NOMO-1 treated with DMSO at 0.1 percent for 48 hours (cell line): ENCODE measurements around the gene SENP7.
A peak's percentile ranks its signal among the peaks of the same experiment; 100 is the strongest.
"Not testable (repeated sequence)": the region's sequence is repeated elsewhere in the genome, so short reads cannot be mapped to it uniquely, and the experiment has no call there.

Experiments
- DNase-seq: peaks from one replicate; lab custom pipeline; 2025; ENCODE audit not compliant: unreplicated experiment; lab: John Stamatoyannopoulos, UW

Gene SENP7

GRCh38 chr3:101512646-101513418, at the start of gene SENP7:
Gene SENP7, minus strand, starts transcription at chr3:101513212. Its CDS starts 82 bp downstream, at chr3:101513130.
- DNase-seq = peak; percentile 65

- DNase-seq = peak; percentile 83
Measured at GRCh38 chr3:101561630-101562328, 48.8 kb upstream of the SENP7 start, which contains the start of gene TRMT10C. Gene TRMT10C, plus strand, starts transcription at chr3:101561868. Its CDS starts 2,914 bp downstream, at chr3:101564782.

GRCh38 chr3:101556064-101556463, 43.1 kb upstream of the SENP7 start:
- DNase-seq = no peak

- not testable (repeated sequence) for DNase-seq
Measured at GRCh38 chr3:101553381-101553780, 40.4 kb upstream of the SENP7 start.

- not testable (repeated sequence) for DNase-seq
Measured at GRCh38 chr3:101551359-101552081, 38.5 kb upstream of the SENP7 start.

- no peak for DNase-seq
Measured at GRCh38 chr3:101549473-101549872, 36.5 kb upstream of the SENP7 start.

GRCh38 chr3:101548527-101549105, 35.6 kb upstream of the SENP7 start:
- DNase-seq = no peak

- no peak for DNase-seq
Measured at GRCh38 chr3:101544161-101544850, 31.3 kb upstream of the SENP7 start.

- no peak for DNase-seq
Measured at GRCh38 chr3:101542957-101543356, 29.9 kb upstream of the SENP7 start.

GRCh38 chr3:101536955-101537354, 23.9 kb upstream of the SENP7 start:
- not testable (repeated sequence) for DNase-seq

- DNase-seq = no peak
Measured at GRCh38 chr3:101536266-101536665, 23.3 kb upstream of the SENP7 start.

- no peak for DNase-seq
Measured at GRCh38 chr3:101535221-101535620, 22.2 kb upstream of the SENP7 start.

- no peak for DNase-seq
Measured at GRCh38 chr3:101533603-101533968, 20.6 kb upstream of the SENP7 start.

- no peak for DNase-seq
Measured at GRCh38 chr3:101532783-101533602, 20.0 kb upstream of the SENP7 start.

- no peak for DNase-seq
Measured at GRCh38 chr3:101531473-101532086, 18.6 kb upstream of the SENP7 start.

GRCh38 chr3:101530686-101531047, 17.7 kb upstream of the SENP7 start:
- no peak for DNase-seq

- no peak for DNase-seq
Measured at GRCh38 chr3:101529816-101530685, 17.0 kb upstream of the SENP7 start.

GRCh38 chr3:101527906-101528305, 14.9 kb upstream of the SENP7 start:
- no peak for DNase-seq

- no peak for DNase-seq
Measured at GRCh38 chr3:101527441-101527840, 14.4 kb upstream of the SENP7 start.
